HepG2 (cell line): Measurements from ENCODE around the gene DDX31. TPM values are rescaled to one million over a fixed set of nuclear protein-coding genes. Genes with fewer than 3 reads are reported as not detected.

Source experiments
- ATAC-seq: fragments of 200-7000 bp; cut with Tn5 transposase; 3 replicates; pipeline ENCODE4 v1.9.1; 2020; ENCODE audit warnings: mild to moderate bottlenecking, moderate library complexity
- BruUV-seq: library from RNA; stranded (reverse); fragments of 400-500 nt; replicated peaks from 2 replicates; lab custom pipeline; 2021; lab: Mats Ljungman, UMichigan
- CTCF ChIA-PET: fragments of 300-600 bp; formaldehyde crosslinking; extraction: SDS; loops from one replicate; lab custom pipeline; 2021; ENCODE audit warnings: low total read pairs, inconsistent platforms, low intra/inter-chr PET ratio; lab: Yijun Ruan, JAX
- POLR2A ChIA-PET: fragments of 350-600 bp; sonication (Branson Sonifier 250); formaldehyde crosslinking; loops from one replicate; lab custom pipeline; 2020; ENCODE audit warnings: antibody characterized with exemption, inconsistent platforms; lab: Yijun Ruan, JAX
- DNase-seq: peaks from one replicate; pipeline ENCODE4 v3.0.0-alpha.2; 2015; ENCODE audit warnings: low spot score
- FAIRE-seq: peaks from 3 replicates; lab custom pipeline; 2011; peaks lifted over from hg19 to GRCh38; lab: Jason Lieb, UNC
- H2AFZ ChIP-seq: one replicate; pipeline ENCODE4 v1.6.1; 2011; ENCODE audit warnings: low read length, inconsistent platforms
- H3K27ac ChIP-seq: fragments of 300-600 bp; 3 replicates; pipeline ENCODE4 v1.8.0; 2011; ENCODE audit warnings: mixed run types, mild to moderate bottlenecking, mixed read lengths, low read length, inconsistent platforms; ENCODE audit not compliant: insufficient read depth; ENCODE audit errors: extremely low read length
- H3K27me3 ChIP-seq, 2 experiments: fragments of 200-600 bp in 1 of 2; 2 replicates in 1 of 2; 3 replicates in 1 of 2; pipeline versions ENCODE4 v1.6.0 to v1.8.0; 2011; ENCODE audit warnings: low read length in 2 of 2, mild to moderate bottlenecking in 2 of 2, moderate library complexity in 2 of 2, inconsistent platforms in 1 of 2; ENCODE audit not compliant: insufficient read depth in 2 of 2, control insufficient read depth in 1 of 2
- H3K36me3 ChIP-seq, 2 experiments: fragments of 200-600 bp in 1 of 2; replicated peaks in 1 of 2; 2 replicates in 1 of 2; 3 replicates in 1 of 2; pipeline versions ENCODE4 v1.5.1 to v1.8.0; 2011; ENCODE audit warnings: low read length in 2 of 2, inconsistent platforms in 1 of 2; ENCODE audit not compliant: insufficient read depth in 2 of 2, control insufficient read depth in 1 of 2
- H3K4me1 ChIP-seq: 2 replicates; pipeline ENCODE4 v1.5.1; 2012; ENCODE audit warnings: low read length, inconsistent platforms; ENCODE audit not compliant: insufficient read depth
- H3K4me2 ChIP-seq: 2 replicates; pipeline ENCODE4 v1.6.0; 2011; ENCODE audit warnings: low read depth, low read length, inconsistent platforms
- H3K4me3 ChIP-seq, 3 experiments: fragments of 200-600 bp in 1 of 3; sonication (generic), shearing (Covaris generic) in 1 of 3; replicated peaks in 1 of 3; 2 replicates each; pipeline ENCODE4 v1.5.1; 2011 to 2016; ENCODE audit warnings: low read length in 3 of 3, inconsistent platforms in 2 of 3, low read depth in 2 of 3, mild to moderate bottlenecking in 2 of 3, control low read depth in 1 of 3, mixed read lengths in 1 of 3; ENCODE audit not compliant: insufficient read depth in 1 of 3
- H3K79me2 ChIP-seq: one replicate; pipeline ENCODE4 v1.6.1; 2011; ENCODE audit warnings: low read length, inconsistent platforms; ENCODE audit not compliant: insufficient read depth
- H3K9ac ChIP-seq: 2 replicates; pipeline ENCODE4 v1.6.0; 2011; ENCODE audit warnings: mild to moderate bottlenecking, low read depth, low read length, inconsistent platforms; ENCODE audit not compliant: insufficient read depth
- H3K9me3 ChIP-seq: 2 replicates; pipeline ENCODE4 v1.5.1; 2012; ENCODE audit warnings: mild to moderate bottlenecking, low read length
- H4K20me1 ChIP-seq: 2 replicates; pipeline ENCODE4 v1.6.0; 2011; ENCODE audit warnings: inconsistent platforms, mild to moderate bottlenecking, low read length, moderate library complexity; ENCODE audit not compliant: insufficient read depth
- BHLHE40 ChIP-seq: IDR thresholded peaks from 2 replicates; pipeline ENCODE4 v1.6.1; 2011; ENCODE audit warnings: low read length, improper control_type of control experiment
- DMTF1 ChIP-seq: sonication (generic); formaldehyde crosslinking; IDR thresholded peaks from 2 replicates; pipeline ENCODE4 v1.4.0; 2020; ENCODE audit warnings: mild to moderate bottlenecking, missing genetic modification reagents
- FOXO1 ChIP-seq: sonication (generic); formaldehyde crosslinking; IDR thresholded peaks from 2 replicates; pipeline ENCODE4 v1.4.0; 2020; ENCODE audit warnings: missing genetic modification reagents
- ISX ChIP-seq: sonication (generic); formaldehyde crosslinking; conservative IDR thresholded peaks from 2 replicates; pipeline ENCODE4 v1.5.0; 2020; ENCODE audit warnings: missing genetic modification reagents
- KDM1A ChIP-seq: IDR thresholded peaks from 2 replicates; pipeline ENCODE4 v1.6.1; 2016; ENCODE audit warnings: missing compliant biosample characterization
- NRL ChIP-seq: sonication (generic); formaldehyde crosslinking; IDR thresholded peaks from 2 replicates; pipeline ENCODE4 v1.5.0; 2020; ENCODE audit warnings: missing genetic modification reagents, mild to moderate bottlenecking, moderate library complexity, borderline replicate concordance
- POLR2AphosphoS2 ChIP-seq: IDR thresholded peaks from 2 replicates; pipeline ENCODE4 v1.6.1; 2011; ENCODE audit warnings: low read depth, low read length, improper control_type of control experiment
- SMAD9 ChIP-seq: sonication (generic); formaldehyde crosslinking; IDR thresholded peaks from 2 replicates; pipeline ENCODE4 v1.5.1; 2020; ENCODE audit warnings: mild to moderate bottlenecking, missing genetic modification reagents
- SMARCC2 ChIP-seq: fragments of 450-650 bp; IDR thresholded peaks from 2 replicates; pipeline ENCODE4 v1.6.1; 2017; ENCODE audit warnings: antibody characterized with exemption, mild to moderate bottlenecking
- WIZ ChIP-seq: sonication (generic); formaldehyde crosslinking; IDR thresholded peaks from 2 replicates; pipeline ENCODE4 v1.5.1; 2020; ENCODE audit warnings: mild to moderate bottlenecking, missing genetic modification reagents
- ZFP90 ChIP-seq: sonication (generic); formaldehyde crosslinking; IDR thresholded peaks from 2 replicates; pipeline ENCODE4 v1.8.0; 2022; ENCODE audit warnings: missing genetic modification reagents, mild to moderate bottlenecking, inconsistent platforms, borderline replicate concordance
- ZNF10 ChIP-seq: sonication (generic); formaldehyde crosslinking; IDR thresholded peaks from 2 replicates; pipeline ENCODE4 v1.4.0; 2020; ENCODE audit warnings: mild to moderate bottlenecking, low read depth, missing genetic modification reagents, borderline replicate concordance
- ZNF207 ChIP-seq: fragments of 450-650 bp; IDR thresholded peaks from 2 replicates; pipeline ENCODE4 v1.6.1; 2016; ENCODE audit warnings: antibody characterized with exemption, borderline replicate concordance
- ZNF235 ChIP-seq: sonication (generic); formaldehyde crosslinking; IDR thresholded peaks from 2 replicates; pipeline ENCODE4 v1.8.1; 2023; ENCODE audit warnings: mild to moderate bottlenecking, missing genetic modification reagents, borderline replicate concordance
- WGBS: methylation state at CpG from one replicate; pipeline ENCODE4 v1.1.6; 2017; ENCODE audit warnings: low lambda C conversion rate; 5-methylcytosine and 5-hydroxymethylcytosine counted together
- in situ Hi-C: cut with HindIII; loops from 2 replicates; pipeline ENCODE4 v1.10.0; 2017; ENCODE audit warnings: low pct_unique_long_range_greater_than_20kb; ENCODE audit not compliant: extremely low pct_ligation_motif_present
- intact Hi-C: fragments of 100-400 bp; cut with micrococcal nuclease; formaldehyde crosslinking; loops from one replicate; pipeline ENCODE4 v1.10.0; 2022; ENCODE audit not compliant: unreplicated experiment
- polyA plus RNA-seq, 8 experiments: library from polyadenylated mRNA; depleted of rRNA in 3 of 8; stranded (reverse) in 7 of 8; unstranded in 1 of 8; fragments of >200 nt; fragmentation: Illumina TruSeq in 4 of 8; extraction: Trizol in 4 of 8; gene quantifications; 2 replicates each; pipeline versions ENCODE4 v1.2.1 to v1.2.3, GENCODE V29; 2011 to 2016; ENCODE audit warnings: low read depth in 4 of 8, missing spikeins in 1 of 8, mixed read lengths in 1 of 8; ENCODE audit not compliant: insufficient read depth in 1 of 8
- total RNA-seq, 5 experiments: library from RNA; depleted of rRNA; stranded (reverse); fragments of >200 nt; fragmentation: Illumina TruSeq; extraction: Trizol; gene quantifications; 2 replicates each; pipeline ENCODE4 v1.2.3, GENCODE V29; 2016; ENCODE audit warnings: low read depth in 1 of 5
- TF ChIP-seq, protein P1 (sequence below): sonication (generic); formaldehyde crosslinking; IDR thresholded peaks from 2 replicates; pipeline ENCODE4 v1.4.0; 2020; ENCODE audit warnings: missing genetic modification reagents, mild to moderate bottlenecking, borderline replicate concordance

Gene DDX31
- total and polyA plus RNA-seq, 2 of the 13 experiments (the other 11 are each of a cell fraction or from before 2014, with no cell fraction given): 11.4 to 16.3 TPM

DNA sequence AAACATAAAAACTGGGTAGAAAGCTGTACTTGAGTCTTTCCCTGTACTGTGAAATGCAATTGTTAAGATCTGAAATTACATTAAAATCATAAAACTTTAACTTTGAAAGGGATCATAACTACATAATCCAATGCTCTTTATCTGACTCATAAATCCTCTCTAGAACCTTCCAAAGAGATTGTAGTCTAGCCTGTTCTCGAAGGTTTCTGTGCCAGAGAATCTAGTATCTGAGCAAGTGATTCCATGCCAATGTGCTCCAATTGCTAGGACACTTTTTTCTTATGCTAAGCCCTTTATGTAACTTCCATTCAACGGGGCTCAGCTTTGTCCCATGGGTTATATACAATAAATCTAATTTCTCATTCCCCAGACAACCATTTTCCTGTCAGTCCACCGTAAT is 21.1 kb downstream of the DDX31 start:
- in situ Hi-C loops (no loop called here), intact Hi-C loops (no loop called here)
- no peak for TF ChIP-seq ISX (CRISPR knock-in tag)
- no peak for TF ChIP-seq FOXO1 (CRISPR knock-in tag)
- TF ChIP-seq DMTF1 (CRISPR knock-in tag): no peak
- no peak for TF ChIP-seq ZNF235 (CRISPR knock-in tag)
- TF ChIP-seq NRL: no peak
- TF ChIP-seq POLR2AphosphoS2: no peak
- no peak for TF ChIP-seq BHLHE40
- no peak for TF ChIP-seq ZNF10 (CRISPR knock-in tag)
- no peak for TF ChIP-seq KDM1A (CRISPR knock-in tag)
- TF ChIP-seq SMAD9 (CRISPR knock-in tag): no peak
- TF ChIP-seq, protein P1, sequence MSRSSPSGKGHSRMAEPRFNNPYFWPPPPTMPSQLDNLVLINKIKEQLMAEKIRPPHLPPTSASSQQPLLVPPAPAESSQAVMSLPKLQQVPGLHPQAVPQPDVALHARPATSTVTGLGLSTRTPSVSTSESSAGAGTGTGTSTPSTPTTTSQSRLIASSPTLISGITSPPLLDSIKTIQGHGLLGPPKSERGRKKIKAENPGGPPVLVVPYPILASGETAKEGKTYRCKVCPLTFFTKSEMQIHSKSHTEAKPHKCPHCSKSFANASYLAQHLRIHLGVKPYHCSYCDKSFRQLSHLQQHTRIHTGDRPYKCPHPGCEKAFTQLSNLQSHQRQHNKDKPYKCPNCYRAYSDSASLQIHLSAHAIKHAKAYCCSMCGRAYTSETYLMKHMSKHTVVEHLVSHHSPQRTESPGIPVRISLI (CRISPR knock-in tag): no peak
- no peak for TF ChIP-seq ZNF207
- no peak for TF ChIP-seq WIZ (CRISPR knock-in tag)
- TF ChIP-seq ZFP90 (CRISPR knock-in tag): no peak
- TF ChIP-seq SMARCC2: no peak
- no peak overlapping the region for H3K9ac ChIP-seq
- H2AFZ ChIP-seq: no peak overlapping the region
- no peaks in the 10 kb centered on the region for H4K20me1 ChIP-seq
- peaks cover 13% of the 10 kb centered on the region for H3K4me1 ChIP-seq
- H3K9me3 ChIP-seq: no peaks in the 10 kb centered on the region
- 90% methylated on average over 3 of the region's 3 CpGs for WGBS
- ChIA-PET CTCF (no interaction called here), POLR2A (no interaction called here)
- H3K27me3 ChIP-seq: no peaks in the 10 kb centered on the region
- no peaks in the 10 kb centered on the region for H3K79me2 ChIP-seq
- H3K4me2 ChIP-seq: no peak overlapping the region
- FAIRE-seq (no peak), DNase-seq (no peak), ATAC-seq (no peak)
- peaks cover 19 to 62% of the 10 kb centered on the region in 2 experiments for H3K36me3 ChIP-seq
- H3K4me3 ChIP-seq: no peak overlapping the region
- BruUV-seq: no TSS peak
- no peak overlapping the region for H3K27ac ChIP-seq
